Thoracic aorta (tissue), 2 donors: ENCODE measurements around the gene EFCC1. TPM values are rescaled to one million over a fixed set of nuclear protein-coding genes. Genes with fewer than 3 reads are reported as not detected.
"Not testable (repeated sequence)": the region's sequence is repeated elsewhere in the genome, so short reads cannot be mapped to it uniquely, and the experiment has no call there.

ENCODE experiments used
- ATAC-seq: fragments of 150-250 bp; one replicate; pipeline ENCODE4 v1.8.0; 2017; ENCODE audit warnings: low read depth; ENCODE audit not compliant: insufficient number of reproducible peaks, low FRiP score
- DNase-seq: peaks from one replicate; pipeline ENCODE4 v3.0.0-alpha.2; 2020; ENCODE audit warnings: low spot score
- H3K27ac ChIP-seq, 2 donors: fragments of 200-600 bp; sonication (generic); 1 replicate in 1 of 2; 2 replicates in 1 of 2; pipeline ENCODE4 v1.5.1; 2016; ENCODE audit warnings: mild to moderate bottlenecking in 2 of 2, moderate library complexity in 2 of 2
- H3K27me3 ChIP-seq: fragments of 200-600 bp; sonication (generic); replicated peaks from 2 replicates; pipeline ENCODE4 v1.6.0; 2016; ENCODE audit warnings: mild to moderate bottlenecking; ENCODE audit not compliant: insufficient read depth
- H3K36me3 ChIP-seq: fragments of 200-600 bp; sonication (generic); one replicate; pipeline ENCODE4 v1.5.1; 2016
- H3K4me1 ChIP-seq, 2 donors: fragments of 200-600 bp; sonication (generic); 1 replicate in 1 of 2; 2 replicates in 1 of 2; pipeline versions ENCODE4 v1.5.1 to v1.6.0; 2016; ENCODE audit warnings: low read depth in 2 of 2, mild to moderate bottlenecking in 1 of 2; ENCODE audit not compliant: control insufficient read depth in 1 of 2
- H3K4me3 ChIP-seq: fragments of 200-600 bp; sonication (generic); 2 replicates; pipeline ENCODE4 v1.5.1; 2016; ENCODE audit warnings: mild to moderate bottlenecking
- H3K9me3 ChIP-seq: fragments of 200-600 bp; sonication (generic); 2 replicates; pipeline ENCODE4 v1.5.1; 2016
- total RNA-seq, 2 donors: library from RNA; depleted of rRNA; stranded (reverse); fragments of >200 nt; gene quantifications; one replicate each; pipeline versions ENCODE4 v1.1.0 to v1.2.3, GENCODE V29; 2016
- TF ChIP-seq, protein P1 (sequence below): fragments of 200-600 bp; sonication (generic); IDR thresholded peaks from one replicate; pipeline ENCODE4 v1.5.1; 2019; ENCODE audit warnings: antibody characterized with exemption

Gene EFCC1
- total RNA-seq, 2 donors from 2014 or later, result 1.4 TPM; not detected in 1

DNA sequence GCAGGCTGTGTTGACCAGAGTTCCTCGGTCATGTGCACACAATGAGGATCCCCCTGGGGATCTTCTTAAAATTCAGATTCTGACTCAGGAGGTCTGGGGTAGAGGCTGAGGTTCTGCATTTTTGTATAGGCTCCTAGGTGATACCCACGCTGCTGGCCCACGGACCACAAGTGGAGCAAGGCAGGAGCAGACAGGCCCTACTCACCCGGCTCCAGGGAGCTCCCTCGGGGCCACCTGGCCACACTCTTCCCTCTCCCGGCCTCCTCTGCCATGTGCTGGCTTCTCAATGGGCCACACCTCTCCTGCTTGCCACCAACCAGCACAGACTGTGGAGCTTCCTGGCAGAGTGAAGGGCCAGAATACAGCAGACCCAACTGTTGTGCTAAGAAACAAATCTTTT lies 83.4 kb downstream of the EFCC1 start:
- ATAC-seq, result no peak
- H3K4me1 ChIP-seq, result peaks cover 6 to 14% of the 10 kb centered on the region in 2 donors
- TF ChIP-seq, protein P1, sequence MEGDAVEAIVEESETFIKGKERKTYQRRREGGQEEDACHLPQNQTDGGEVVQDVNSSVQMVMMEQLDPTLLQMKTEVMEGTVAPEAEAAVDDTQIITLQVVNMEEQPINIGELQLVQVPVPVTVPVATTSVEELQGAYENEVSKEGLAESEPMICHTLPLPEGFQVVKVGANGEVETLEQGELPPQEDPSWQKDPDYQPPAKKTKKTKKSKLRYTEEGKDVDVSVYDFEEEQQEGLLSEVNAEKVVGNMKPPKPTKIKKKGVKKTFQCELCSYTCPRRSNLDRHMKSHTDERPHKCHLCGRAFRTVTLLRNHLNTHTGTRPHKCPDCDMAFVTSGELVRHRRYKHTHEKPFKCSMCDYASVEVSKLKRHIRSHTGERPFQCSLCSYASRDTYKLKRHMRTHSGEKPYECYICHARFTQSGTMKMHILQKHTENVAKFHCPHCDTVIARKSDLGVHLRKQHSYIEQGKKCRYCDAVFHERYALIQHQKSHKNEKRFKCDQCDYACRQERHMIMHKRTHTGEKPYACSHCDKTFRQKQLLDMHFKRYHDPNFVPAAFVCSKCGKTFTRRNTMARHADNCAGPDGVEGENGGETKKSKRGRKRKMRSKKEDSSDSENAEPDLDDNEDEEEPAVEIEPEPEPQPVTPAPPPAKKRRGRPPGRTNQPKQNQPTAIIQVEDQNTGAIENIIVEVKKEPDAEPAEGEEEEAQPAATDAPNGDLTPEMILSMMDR, result no peak
- H3K36me3 ChIP-seq, result no peaks in the 10 kb centered on the region
- H3K27ac ChIP-seq, result no peak overlapping the region
- no peak overlapping the region for H3K4me3 ChIP-seq
- DNase-seq, result no peak
- H3K27me3 ChIP-seq, result no peaks in the 10 kb centered on the region
- no peaks in the 10 kb centered on the region for H3K9me3 ChIP-seq

- TF ChIP-seq, protein P1, result no peak
- no peaks in the 10 kb centered on the region for H3K27me3 ChIP-seq
- peaks cover 6 to 14% of the 10 kb centered on the region in 2 donors for H3K4me1 ChIP-seq
- no peaks in the 10 kb centered on the region for H3K9me3 ChIP-seq
- no peak overlapping the region for H3K4me3 ChIP-seq
- ATAC-seq (no peak), DNase-seq (no peak)
- no peaks in the 10 kb centered on the region for H3K36me3 ChIP-seq
- H3K27ac ChIP-seq, result no peak overlapping the region
Measured at GRCh38 chr3:129085165-129085715, 84.1 kb downstream of the EFCC1 start.

DNA sequence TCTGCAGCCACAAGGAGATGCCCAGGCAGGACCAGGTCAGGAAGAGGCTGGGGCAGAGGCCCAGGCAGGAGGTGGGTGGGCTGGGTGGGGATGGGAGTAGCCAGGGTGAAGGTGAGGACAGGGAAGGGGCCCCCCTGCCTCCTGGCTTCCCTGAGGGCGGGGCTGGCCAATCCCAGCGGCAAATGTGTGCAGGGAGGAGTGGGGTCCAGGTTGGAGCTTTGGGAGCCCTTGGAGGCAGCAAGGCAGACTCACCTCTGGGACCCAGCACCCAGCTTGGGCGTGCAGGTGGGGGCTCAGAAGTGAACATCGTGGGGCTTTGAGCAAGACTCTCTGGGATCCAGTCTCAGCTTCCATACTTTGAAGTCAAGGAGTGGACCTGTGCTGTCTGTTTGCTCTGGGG lies 84.7 kb downstream of the EFCC1 start:
- no peaks in the 10 kb centered on the region for H3K36me3 ChIP-seq
- H3K27ac ChIP-seq, result peak overlapping the region; percentile 87 to 98
- no peak for DNase-seq
- peaks cover 6 to 14% of the 10 kb centered on the region in 2 donors for H3K4me1 ChIP-seq
- no peak overlapping the region for H3K4me3 ChIP-seq
- ATAC-seq, result no peak
- no peaks in the 10 kb centered on the region for H3K9me3 ChIP-seq
- TF ChIP-seq, protein P1, result no peak
- no peaks in the 10 kb centered on the region for H3K27me3 ChIP-seq

DNA sequence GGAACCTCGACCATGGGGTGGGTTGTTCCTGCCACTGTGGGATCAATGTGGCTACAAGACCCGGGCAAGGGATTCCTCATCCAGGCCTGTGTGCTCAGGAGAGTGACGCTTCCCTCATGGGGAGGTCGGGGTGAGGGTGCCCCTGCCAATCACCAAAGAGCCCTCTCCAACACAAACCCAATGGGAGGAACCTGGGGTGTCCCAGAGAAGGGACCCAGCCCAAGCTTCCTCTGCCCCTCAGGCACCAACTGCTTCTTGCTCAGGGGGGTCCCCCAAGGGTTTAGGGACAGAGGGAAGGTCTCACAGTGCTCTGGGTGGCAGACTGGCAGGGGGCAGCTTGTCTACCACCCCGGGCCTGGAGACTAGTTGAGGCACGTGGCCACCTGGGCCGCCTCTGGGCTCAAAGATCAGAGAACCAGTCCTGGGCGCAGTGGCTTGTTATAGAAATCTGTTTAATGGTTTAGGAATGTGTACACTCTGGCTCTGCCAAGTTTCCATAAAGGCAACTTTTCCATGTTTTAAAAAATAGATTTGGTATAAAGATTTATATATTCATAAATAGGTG lies 86.1 kb downstream of the EFCC1 start:
- Histone ChIP-seq H3K4me3 (peak overlapping the region; percentile 31), H3K9me3 (no peaks in the 10 kb centered on the region), H3K36me3 (peaks cover 4% of the 10 kb centered on the region), H3K27ac (peak overlapping the region; percentile 87 to 98), H3K27me3 (no peaks in the 10 kb centered on the region), H3K4me1 (peaks cover 6 to 22% of the 10 kb centered on the region in 2 donors)
- peak; percentile 79 for ATAC-seq
- TF ChIP-seq, protein P1, result no peak
- DNase-seq, result peak; percentile 25

DNA sequence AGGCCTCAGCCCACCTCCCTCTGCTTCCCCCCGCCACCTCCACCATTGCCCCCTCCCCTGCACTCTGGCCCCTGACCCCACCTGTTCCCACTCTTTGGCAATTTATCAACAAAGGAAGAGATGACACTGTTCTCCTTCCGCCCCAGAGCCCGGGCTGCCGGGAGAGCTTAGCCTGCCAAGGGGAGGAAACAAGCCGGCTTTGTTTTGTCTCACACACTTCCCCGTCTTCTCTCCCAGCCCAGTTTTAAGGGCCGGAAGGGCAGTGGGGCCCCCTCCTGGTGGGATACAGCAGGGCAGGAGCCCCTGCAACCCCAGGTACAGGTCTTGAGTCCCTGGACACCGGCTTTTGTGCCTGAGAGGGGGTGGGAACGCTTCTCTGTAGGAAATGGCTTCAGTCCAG lies 86.8 kb downstream of the EFCC1 start:
- DNase-seq, H3K4me3 ChIP-seq, H3K27me3 ChIP-seq, H3K36me3 ChIP-seq, H3K9me3 ChIP-seq: not testable (repeated sequence)
- peak; percentile 94 for ATAC-seq
- peaks cover 6 to 22% of the 10 kb centered on the region in 2 donors for H3K4me1 ChIP-seq
- H3K27ac ChIP-seq, result peak overlapping the region in 1 of 2 donors; percentile 98

GRCh38 chr3:129088312-129088711 lies 87.2 kb downstream of the EFCC1 start:
- DNase-seq, H3K4me3 ChIP-seq, H3K36me3 ChIP-seq, ATAC-seq, H3K27me3 ChIP-seq, H3K9me3 ChIP-seq, H3K27ac ChIP-seq: not testable (repeated sequence)
- peaks cover 6 to 22% of the 10 kb centered on the region in 2 donors for H3K4me1 ChIP-seq

Other genes with a start within 250 kb of the EFCC1 start
- 10 to 100 TPM; 29.9 to 40.8 TPM for gene ACAD9, start 121.7 kb upstream of the EFCC1 start, total RNA-seq
- gene CFAP92, start 7.2 kb upstream of the EFCC1 start, total RNA-seq, result under 1 TPM in 1 of 2 donors, not detected in 1; 0.68 TPM
- not detected for gene GP9, start 59.5 kb downstream of the EFCC1 start, total RNA-seq
- gene RAB43, start 120.5 kb downstream of the EFCC1 start, total RNA-seq, result 10 to 100 TPM; 26.4 to 53.5 TPM
- gene ISY1, start 159.8 kb downstream of the EFCC1 start, total RNA-seq, result 10 to 100 TPM in 1 of 2 donors, 1 to 10 TPM in 1; 7.7 to 16.4 TPM
- gene CNBP, start 182.6 kb downstream of the EFCC1 start, total RNA-seq, result 100 to 1,000 TPM; 308 to 459 TPM
- gene COPG1, start 248.3 kb downstream of the EFCC1 start, total RNA-seq, result 100 to 1,000 TPM; 126 to 141 TPM